SK-N-SH (cell line): ENCODE results near the gene IL2RG.

ENCODE experiments used
- NFIC ChIP-seq: IDR thresholded peaks from 2 replicates; pipeline ENCODE4 v1.4.0; 2012; ENCODE audit warnings: borderline replicate concordance
- POLR2AphosphoS5 ChIP-seq: IDR thresholded peaks from 2 replicates; pipeline ENCODE4 v1.6.1; 2012; ENCODE audit warnings: low read depth, low read length
- SMC3 ChIP-seq: IDR thresholded peaks from 2 replicates; pipeline ENCODE4 v1.6.1; 2012; ENCODE audit warnings: low read depth, low read length, improper control_type of control experiment

DNA sequence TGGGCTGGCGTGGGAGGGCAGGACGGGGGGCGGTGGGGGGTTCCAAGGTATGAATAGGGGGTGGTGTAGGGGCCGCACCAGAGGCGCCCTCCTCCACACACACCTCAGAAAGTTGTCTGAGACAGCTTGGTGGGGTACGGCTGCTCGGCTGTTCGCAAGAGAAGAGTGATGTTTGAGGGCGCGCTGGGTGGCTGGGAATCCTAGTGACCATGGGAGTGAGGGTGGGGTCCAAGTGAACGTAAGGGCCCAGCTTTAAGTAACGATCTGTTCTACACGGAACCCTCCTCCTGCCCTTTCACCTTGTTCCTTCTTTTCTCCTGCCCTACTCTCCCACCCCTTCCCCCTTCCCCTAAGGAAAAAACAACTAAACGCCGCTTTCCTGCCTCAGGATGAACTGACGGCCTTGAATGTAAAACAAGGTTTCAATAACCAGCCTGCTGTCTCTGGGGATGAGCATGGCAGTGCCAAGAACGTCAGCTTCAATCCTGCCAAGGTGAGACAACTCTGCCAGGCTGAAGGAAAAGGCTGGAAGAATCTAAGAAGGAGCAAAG lies 7.7 kb upstream of the IL2RG start:
- no peak for TF ChIP-seq NFIC
- TF ChIP-seq SMC3, result no peak
- TF ChIP-seq POLR2AphosphoS5, result no peak
